Fibroblast of pulmonary artery (primary cell): ENCODE results near the gene IFNGR1.

ENCODE experiments used
- DNase-seq: peaks from one replicate; pipeline ENCODE4 v3.0.0-alpha.2; 2010; ENCODE audit warnings: low read depth
- H3K4me3 ChIP-seq: replicated peaks from 2 replicates; pipeline ENCODE4 v1.5.1; 2011; ENCODE audit warnings: low read depth, mild to moderate bottlenecking, control low read depth, low read length, moderate library complexity
- TF ChIP-seq, protein P1 (sequence below): IDR thresholded peaks from 2 replicates; pipeline ENCODE4 v1.5.1; 2011; ENCODE audit warnings: mild to moderate bottlenecking, control low read depth, low read length, inconsistent platforms; ENCODE audit errors: missing control alignments

Gene IFNGR1

DNA sequence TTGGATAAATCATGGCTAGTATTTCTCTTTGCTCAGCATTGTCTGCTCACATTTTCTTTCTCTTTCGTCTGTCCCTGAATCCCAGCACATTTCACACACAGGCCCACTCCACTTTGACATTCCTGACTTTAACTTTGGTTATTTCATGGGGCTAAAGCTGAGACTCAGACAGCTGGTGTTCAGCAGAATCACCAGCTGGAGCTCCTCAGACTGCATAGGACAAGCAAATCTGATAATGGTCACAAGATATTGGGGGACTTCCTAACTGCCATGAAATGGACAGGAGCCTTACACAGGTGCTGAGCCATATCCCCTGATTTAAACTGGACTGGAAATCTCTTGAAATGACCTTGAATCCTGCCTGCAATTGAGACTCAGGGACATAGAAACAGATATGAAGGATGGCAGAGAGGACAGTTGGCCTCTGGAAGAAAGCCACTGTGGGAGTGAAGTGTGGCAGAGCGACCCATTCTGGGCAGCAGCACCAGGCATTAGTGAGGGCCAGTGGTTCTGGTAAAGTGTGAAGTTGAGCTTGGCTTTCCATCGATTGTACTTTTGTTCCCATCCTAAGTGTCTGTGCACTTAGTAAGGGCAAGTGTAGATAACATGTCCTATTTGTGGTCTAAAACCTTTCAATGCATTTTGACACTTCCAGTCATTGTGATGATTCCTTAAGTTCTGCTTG lies 10.0 kb upstream of the IFNGR1 start:
- TF ChIP-seq, protein P1, sequence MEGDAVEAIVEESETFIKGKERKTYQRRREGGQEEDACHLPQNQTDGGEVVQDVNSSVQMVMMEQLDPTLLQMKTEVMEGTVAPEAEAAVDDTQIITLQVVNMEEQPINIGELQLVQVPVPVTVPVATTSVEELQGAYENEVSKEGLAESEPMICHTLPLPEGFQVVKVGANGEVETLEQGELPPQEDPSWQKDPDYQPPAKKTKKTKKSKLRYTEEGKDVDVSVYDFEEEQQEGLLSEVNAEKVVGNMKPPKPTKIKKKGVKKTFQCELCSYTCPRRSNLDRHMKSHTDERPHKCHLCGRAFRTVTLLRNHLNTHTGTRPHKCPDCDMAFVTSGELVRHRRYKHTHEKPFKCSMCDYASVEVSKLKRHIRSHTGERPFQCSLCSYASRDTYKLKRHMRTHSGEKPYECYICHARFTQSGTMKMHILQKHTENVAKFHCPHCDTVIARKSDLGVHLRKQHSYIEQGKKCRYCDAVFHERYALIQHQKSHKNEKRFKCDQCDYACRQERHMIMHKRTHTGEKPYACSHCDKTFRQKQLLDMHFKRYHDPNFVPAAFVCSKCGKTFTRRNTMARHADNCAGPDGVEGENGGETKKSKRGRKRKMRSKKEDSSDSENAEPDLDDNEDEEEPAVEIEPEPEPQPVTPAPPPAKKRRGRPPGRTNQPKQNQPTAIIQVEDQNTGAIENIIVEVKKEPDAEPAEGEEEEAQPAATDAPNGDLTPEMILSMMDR: no peak
- DNase-seq: no peak
- no peak overlapping the region for H3K4me3 ChIP-seq

DNA sequence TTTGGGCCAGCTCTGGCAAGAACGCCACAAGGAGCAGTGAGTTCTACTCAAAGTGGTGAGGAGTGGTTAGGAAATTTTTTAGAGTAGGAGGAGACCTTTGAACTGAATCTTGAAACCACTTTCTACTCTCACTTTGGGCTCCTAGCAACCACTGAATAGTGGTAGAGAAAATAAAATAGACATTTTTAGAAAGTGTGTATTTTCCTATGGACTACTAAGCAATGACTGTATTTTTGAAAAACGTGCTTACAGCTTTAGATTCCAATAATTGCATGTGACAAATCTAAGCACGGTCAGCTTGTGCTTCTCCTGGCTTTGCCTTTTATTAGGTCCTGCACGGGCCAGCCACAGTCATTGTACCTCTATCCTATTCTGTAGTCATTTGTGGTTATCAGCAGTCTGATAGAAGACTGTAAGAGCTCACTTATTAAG lies 8.7 kb upstream of the IFNGR1 start:
- TF ChIP-seq, protein P1: no peak
- no peak overlapping the region for H3K4me3 ChIP-seq
- DNase-seq: no peak

DNA sequence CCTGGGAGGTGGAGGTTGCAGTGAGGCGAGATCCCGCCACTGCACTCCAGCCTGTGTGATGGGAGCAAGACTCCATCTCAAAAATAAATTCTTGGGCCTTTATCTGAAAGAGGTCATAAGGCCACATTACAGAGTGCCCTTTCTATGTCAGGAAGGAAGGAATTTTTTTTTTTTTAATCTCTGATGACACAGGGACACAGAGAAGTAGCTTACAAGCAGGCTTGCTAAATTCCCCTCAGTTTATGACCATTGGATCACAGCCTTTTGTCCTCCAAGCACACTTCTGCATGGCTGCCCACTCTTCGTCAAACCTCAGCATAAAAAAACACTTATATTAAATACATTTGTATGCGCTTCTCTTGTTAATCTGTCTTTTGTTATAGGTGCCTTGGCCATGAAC lies 7.5 kb upstream of the IFNGR1 start:
- DNase-seq: no peak
- no peak overlapping the region for H3K4me3 ChIP-seq
- TF ChIP-seq, protein P1: no peak

DNA sequence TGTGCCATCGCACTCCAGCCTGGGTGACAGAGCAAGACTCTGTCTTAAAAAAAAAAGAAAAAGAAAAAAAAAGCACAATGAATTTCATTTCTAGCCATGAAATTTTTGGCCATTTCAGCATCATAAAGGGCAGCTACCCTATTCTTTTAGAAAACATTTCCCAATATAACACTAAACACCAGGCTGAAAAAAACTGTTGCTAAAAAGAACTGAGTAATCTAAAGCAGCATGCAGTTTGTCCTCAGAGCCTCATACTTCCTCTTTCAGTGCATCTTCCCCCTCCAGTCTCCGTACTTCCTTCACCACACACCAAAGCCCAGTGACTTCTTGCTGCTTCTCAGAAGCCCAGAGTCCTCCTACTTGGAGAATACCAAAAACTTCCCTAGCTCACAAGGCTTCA lies 5.6 kb upstream of the IFNGR1 start:
- no peak for DNase-seq
- H3K4me3 ChIP-seq: no peak overlapping the region
- TF ChIP-seq, protein P1: no peak

DNA sequence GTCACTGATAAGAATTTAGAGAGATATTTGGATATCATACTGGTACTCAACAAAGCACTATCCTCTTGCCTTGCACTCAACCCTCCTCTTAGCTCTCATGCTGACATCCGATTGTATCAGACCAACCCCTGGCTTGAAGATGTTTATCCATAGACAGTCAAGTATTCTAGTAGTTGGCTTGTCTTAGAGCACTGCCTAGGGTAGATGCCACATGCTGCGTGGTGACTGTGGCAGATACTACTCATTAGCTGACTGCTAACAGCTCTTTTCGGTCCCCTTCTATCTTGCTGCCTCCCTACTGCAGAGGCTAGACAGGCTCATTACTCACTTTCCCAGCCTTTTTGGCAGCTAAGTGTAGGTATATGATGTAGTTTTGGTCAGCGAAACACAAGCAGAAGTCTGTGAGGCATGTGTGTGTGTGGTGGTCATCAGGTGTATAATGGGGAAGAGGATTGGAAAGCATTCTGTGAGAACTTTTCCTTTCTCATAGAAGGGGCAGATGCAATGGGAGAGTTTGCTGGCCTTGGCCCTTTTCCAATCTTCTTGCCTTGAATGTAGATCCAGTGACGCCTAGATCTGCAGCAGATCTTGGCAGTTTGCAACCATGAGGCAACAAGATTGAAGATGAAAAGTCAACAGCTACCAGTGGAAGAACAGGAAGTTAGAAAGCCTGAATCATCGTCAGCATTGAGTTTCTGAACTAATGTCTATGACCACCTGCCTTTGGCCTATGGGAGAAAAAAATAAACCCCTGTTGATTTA lies 4.4 kb upstream of the IFNGR1 start:
- no peak overlapping the region for H3K4me3 ChIP-seq
- TF ChIP-seq, protein P1: no peak
- DNase-seq: peak; percentile 97

DNA sequence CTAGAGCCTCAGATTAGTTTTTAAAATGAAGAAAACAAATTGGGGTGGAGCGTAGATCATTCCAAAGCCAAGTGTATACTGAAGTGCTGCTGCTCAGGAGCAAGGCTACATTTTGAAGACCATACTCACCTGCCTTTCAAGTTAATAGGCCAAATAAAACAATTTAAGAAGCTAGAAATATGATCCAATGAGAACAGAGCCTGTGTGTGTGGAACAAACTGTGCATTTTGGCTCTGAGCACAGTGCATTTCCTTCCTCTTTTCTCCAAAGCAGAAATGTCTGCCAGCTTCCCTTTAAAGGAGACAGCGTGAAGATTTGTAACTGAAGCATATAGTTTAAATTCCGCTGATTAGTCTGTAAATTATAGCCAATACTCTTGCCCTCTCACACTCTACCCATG lies 3.2 kb upstream of the IFNGR1 start:
- peak; percentile 63 for DNase-seq
- TF ChIP-seq, protein P1: no peak
- H3K4me3 ChIP-seq: no peak overlapping the region
